Measurements from ENCODE around the gene COQ5. TPM values are rescaled to one million over a fixed set of nuclear protein-coding genes. Genes with fewer than 3 reads are reported as not detected.
A peak's percentile ranks its signal among the peaks of the same experiment; 100 is the strongest.

The COQ5 gene
- total RNA-seq (ENCODE audit: low replicate concordance): 26.1 and 29.6 TPM in 2 replicates

- TF ChIP-seq CTCF (IDR thresholded peaks at IDR 0.05; ENCODE audit: insufficient read depth, low read length): no peak
- DNase-seq (ENCODE audit: low read depth): peak; percentile 85
- peak within 1 kb of the TSS; percentile 90 for H3K4me3 ChIP-seq (ENCODE audit: low read depth, low read length)
Measured at GRCh38 chr12:120528861-120529525, at the start of gene COQ5. Gene COQ5 (minus strand): TSS chr12:120529158. CDS start chr12:120529141, 17 bp downstream.

- no peak for TF ChIP-seq CTCF (IDR thresholded peaks at IDR 0.05; ENCODE audit: insufficient read depth, low read length)
- no peak overlapping the region for H3K4me3 ChIP-seq (ENCODE audit: low read depth, low read length)
- DNase-seq (ENCODE audit: low read depth): no peak
Measured at GRCh38 chr12:120574106-120574505, 45.1 kb upstream of the COQ5 start.

GRCh38 chr12:120573560-120573959, 44.6 kb upstream of the COQ5 start:
- no peak for TF ChIP-seq CTCF (IDR thresholded peaks at IDR 0.05; ENCODE audit: insufficient read depth, low read length)

GRCh38 chr12:120571299-120571698, 42.3 kb upstream of the COQ5 start:
- no peak overlapping the region for H3K4me3 ChIP-seq (ENCODE audit: low read depth, low read length)
- no peak for TF ChIP-seq CTCF (IDR thresholded peaks at IDR 0.05; ENCODE audit: insufficient read depth, low read length)
- peak; percentile 74 for DNase-seq (ENCODE audit: low read depth)

More at GRCh38 chr12:120573560-120573959, 44.6 kb upstream of the COQ5 start:
- H3K4me3 ChIP-seq (ENCODE audit: low read depth, low read length): no peak overlapping the region
- no peak for DNase-seq (ENCODE audit: low read depth)

GRCh38 chr12:120563495-120563894, 34.5 kb upstream of the COQ5 start:
- no peak for DNase-seq (ENCODE audit: low read depth)
- H3K4me3 ChIP-seq (ENCODE audit: low read depth, low read length): no peak overlapping the region
- no peak for TF ChIP-seq CTCF (IDR thresholded peaks at IDR 0.05; ENCODE audit: insufficient read depth, low read length)

GRCh38 chr12:120562906-120563305, 33.9 kb upstream of the COQ5 start:
- TF ChIP-seq CTCF (IDR thresholded peaks at IDR 0.05; ENCODE audit: insufficient read depth, low read length): no peak
- no peak for DNase-seq (ENCODE audit: low read depth)
- H3K4me3 ChIP-seq (ENCODE audit: low read depth, low read length): no peak overlapping the region

- DNase-seq (ENCODE audit: low read depth): no peak
- TF ChIP-seq CTCF (IDR thresholded peaks at IDR 0.05; ENCODE audit: insufficient read depth, low read length): no peak
Measured at GRCh38 chr12:120557589-120557988, 28.6 kb upstream of the COQ5 start.

More at GRCh38 chr12:120557589-120557988, 28.6 kb upstream of the COQ5 start:
- H3K4me3 ChIP-seq (ENCODE audit: low read depth, low read length): no peak overlapping the region
